HG03060 (cell line): Measurements from ENCODE around the gene MC1R.

Source experiments
- ATAC-seq: cut with Tn5 transposase; IDR thresholded peaks from one replicate; pipeline ENCODE4 v1.9.1; 2021; ENCODE audit warnings: low read depth, moderate number of reproducible peaks; ENCODE audit not compliant: unreplicated experiment

Gene MC1R

DNA sequence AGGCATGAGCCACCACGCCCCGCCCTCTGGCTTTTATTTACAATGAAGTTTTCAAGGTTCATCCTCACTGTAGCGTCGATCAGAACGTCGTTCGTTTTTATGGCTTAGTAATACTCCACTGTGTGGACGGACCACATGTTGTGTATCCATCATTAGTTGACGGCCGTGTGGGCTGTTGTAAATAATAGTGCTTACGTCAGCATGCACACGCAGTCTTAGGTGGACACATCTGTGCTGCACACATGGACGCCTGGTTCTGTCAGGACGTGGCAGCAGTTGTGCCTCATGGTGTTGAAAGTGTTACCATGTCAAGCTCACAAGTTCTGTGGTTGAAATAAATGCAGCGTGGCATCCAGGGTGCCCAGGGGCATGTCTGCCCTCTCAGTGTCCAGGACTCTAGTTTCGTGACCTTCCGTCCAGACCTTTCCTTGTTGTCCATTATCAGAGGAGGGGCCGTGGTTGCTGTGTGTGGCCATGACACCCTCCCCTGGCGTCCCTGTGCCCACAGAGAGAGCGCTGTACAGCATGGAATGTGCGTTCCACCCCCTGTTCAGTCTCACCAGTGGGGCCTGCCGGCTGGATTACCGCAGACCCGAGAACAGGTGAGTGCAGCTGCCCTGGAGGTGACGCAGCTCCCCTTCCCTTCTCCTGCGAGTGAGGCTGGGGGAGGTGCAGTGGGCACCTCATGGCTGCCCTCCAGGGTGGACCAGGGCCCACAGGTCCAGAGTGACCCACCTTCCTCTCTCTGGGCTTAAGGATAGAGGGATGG lies 23.0 kb upstream of the MC1R start:
- ATAC-seq: no peak

- ATAC-seq: no peak
Observed at GRCh38 chr16:89897204-89897603, 21.5 kb upstream of the MC1R start.

DNA sequence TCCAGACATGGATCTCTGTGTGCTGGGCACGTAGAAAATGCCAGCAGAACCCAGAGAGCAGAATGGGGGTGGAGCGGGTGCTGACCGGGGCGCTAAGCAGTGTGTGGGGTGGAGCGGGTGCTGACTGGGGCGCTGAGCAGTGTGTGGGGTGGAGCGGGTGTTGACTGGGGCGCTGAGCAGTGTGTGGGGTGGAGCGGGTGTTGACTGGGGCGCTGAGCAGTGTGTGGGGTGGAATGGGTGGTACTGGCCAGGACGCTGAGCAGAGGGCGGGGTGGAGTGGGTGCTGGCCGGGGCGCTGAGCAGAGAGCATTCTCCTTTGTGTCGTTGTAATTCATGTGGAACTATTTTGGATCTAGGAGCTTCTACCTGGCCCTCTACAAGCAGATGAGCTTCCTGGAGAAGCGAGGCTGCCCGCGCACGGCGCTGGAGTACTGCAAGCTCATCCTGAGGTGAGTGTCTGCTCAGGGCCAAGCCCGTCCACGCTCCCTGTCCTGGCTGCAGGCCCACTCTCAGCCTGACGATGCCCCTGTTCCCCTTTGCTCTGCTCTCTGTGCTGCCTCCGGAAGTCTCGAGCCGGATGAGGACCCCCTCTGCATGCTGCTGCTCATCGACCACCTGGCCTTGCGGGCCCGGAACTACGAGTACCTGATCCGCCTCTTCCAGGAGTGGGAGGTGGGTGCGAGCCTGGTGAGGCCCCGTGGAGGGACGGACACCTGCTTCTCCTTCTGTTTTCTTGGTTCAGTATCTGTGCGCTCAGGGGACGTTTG lies 20.3 kb upstream of the MC1R start:
- ATAC-seq: no peak

DNA sequence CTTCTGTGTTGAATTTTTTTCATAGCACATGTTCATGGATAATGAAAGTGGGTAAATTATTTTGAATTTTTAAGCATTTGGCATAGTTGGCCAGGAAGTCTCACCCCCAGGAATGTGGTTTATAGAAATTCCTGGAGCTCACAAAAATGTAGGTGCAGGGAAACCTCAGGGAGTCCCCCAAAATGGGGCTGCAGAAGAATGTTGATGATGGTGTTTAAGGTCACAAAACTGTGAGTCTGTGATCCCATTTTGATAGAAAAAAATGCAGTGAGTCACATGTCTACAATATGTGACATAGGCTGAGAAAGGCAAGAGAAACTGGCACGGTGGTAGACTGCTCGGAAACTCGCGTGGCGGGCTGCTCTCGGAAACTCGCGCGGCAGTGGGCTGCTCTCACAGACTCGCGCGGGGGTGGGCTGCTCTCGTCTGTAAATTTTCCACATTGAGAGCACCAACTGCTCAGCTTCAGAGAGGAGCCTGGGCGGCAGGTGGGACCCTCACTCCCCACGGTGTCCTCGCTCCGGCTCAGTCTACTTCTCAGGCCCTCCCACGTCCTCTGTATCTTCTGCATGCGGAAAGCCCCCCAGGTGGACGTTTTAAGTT lies 18.7 kb upstream of the MC1R start:
- ATAC-seq: no peak

GRCh38 chr16:89900885-89901284 lies 17.8 kb upstream of the MC1R start:
- no peak for ATAC-seq

DNA sequence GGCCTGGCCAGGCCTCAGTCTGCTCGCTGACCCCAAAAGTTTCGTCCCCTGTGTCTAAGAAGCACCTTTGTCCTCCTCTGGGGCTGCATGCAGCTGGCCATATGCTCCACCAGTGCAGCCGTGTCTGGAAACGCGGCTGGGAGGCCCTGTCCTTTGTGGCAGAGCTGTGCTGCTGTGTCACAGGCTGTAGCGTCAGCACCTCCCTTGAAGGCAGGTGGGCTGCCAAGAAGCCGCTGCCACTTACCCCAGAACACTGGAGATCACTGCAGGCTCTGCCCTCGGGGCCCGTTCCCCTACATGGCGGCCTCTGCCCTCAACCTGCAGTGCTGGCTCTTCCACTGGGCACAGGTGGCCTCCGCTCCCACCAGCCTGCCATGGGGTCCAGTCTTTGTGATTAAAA lies 15.7 kb upstream of the MC1R start:
- ATAC-seq: no peak

GRCh38 chr16:89903908-89904515 lies 14.7 kb upstream of the MC1R start:
- ATAC-seq: no peak

- ATAC-seq: no peak
Observed at GRCh38 chr16:89904606-89905510, 13.8 kb upstream of the MC1R start.

DNA sequence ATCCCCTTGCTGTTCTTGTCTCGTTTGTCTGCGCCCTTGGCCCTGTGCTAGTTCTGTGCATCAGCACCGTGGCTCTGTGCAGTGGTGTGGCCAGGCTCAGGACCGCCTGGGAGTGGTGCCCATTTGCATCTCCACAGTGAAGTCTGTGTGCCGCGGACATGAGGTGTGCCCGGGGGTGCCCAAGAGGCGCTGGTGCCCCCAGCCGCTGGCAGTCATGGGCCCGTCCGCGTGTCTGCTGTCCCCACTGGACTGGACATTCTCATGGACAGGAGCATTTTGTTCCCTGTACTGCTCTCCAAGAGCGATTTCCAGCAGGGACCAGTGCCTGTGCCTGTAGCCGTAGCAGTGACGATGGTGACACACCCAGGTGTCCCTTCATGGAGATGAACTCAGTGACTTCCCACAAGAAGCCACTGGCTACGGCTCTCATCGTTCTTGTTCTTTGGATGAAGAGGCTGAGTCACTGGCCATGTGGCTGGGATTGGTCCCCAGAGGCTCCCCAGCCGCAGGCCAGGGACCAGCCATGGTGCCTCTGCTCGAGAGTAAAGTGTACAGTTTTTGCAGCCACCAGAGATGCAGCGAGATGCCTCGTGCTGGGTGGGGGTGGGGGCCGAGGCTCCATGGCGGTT lies 13.0 kb upstream of the MC1R start:
- ATAC-seq: no peak

DNA sequence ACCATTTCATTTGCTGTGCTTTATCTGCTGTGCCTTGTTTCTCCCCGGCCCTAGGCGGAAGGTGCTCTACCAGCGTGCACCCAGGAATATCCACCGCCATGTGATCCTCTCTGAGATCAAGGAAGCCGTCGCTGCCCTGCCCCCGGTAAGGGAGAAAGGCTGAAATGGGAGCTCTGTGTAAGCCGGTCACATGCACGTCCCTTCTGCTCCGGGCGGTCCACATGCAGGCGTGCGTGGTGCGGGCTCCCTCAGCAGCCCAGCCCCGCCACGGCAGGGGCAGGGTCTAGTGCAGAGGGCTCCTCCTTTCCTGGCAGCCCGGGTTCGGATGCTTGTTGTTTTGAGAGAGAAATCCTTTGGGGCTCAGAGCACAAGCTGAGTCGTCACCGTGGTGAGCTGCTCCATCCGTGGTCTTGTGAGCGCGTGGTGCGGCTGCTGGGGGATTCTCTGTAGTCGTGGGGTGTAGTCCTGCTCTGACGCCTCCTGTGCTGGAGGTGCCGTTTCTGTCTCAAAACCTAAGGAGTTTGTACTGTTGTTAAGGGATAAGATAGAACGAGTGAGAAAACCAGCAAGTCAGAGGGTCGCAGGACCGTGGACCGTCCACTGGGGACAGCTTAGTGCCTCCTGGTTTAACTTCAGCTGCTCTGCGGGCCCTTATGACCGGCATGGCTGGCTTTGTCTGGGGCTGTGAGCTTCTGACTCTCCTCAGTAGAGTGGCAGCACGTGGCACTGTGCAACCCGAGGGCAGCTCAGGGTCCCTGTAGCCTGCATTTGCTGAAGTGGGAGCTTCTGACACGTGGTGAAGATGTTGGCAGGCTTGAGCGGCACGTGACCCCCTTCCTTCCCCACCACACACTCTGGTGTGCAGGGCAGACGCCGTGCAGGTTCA lies 12.3 kb upstream of the MC1R start:
- no peak for ATAC-seq

DNA sequence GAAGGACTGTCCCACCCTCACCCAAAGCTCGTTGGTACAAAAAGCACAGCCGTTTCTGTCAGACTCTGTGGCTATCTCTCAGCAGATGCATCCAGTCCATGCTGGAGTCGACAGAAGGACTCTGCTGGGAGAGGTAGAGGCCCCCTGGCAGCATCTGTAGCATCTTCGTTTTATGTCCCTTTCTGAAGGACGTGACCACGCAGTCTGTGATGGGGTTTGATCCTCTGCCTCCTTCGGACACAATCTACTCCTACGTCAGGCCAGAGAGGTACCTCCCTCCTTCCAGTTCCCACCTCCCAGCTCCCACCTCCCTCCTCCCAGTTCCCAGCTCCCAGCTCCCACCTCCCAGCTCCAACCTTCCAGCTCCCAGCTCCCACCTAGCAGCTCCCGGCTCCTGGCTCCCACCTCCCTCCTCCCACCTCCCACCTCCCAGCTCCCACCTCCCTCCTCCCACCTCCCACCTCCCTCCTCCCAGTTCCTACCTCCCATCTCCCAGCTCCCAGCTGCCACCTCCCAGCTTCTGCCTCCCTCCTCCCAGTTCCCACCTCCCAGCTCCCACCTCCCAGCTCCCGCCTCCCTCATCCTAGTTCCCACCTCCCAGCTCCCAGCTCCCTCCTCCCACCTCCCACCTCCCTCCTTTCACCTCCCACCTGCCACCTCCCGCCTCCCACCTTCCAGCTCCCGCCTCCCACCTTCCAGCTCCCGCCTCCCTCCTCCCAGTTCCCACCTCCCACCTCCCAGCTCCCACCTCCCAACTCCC lies 11.4 kb upstream of the MC1R start:
- ATAC-seq: no peak

- ATAC-seq: no peak
Observed at GRCh38 chr16:89908236-89908635, 10.4 kb upstream of the MC1R start.

DNA sequence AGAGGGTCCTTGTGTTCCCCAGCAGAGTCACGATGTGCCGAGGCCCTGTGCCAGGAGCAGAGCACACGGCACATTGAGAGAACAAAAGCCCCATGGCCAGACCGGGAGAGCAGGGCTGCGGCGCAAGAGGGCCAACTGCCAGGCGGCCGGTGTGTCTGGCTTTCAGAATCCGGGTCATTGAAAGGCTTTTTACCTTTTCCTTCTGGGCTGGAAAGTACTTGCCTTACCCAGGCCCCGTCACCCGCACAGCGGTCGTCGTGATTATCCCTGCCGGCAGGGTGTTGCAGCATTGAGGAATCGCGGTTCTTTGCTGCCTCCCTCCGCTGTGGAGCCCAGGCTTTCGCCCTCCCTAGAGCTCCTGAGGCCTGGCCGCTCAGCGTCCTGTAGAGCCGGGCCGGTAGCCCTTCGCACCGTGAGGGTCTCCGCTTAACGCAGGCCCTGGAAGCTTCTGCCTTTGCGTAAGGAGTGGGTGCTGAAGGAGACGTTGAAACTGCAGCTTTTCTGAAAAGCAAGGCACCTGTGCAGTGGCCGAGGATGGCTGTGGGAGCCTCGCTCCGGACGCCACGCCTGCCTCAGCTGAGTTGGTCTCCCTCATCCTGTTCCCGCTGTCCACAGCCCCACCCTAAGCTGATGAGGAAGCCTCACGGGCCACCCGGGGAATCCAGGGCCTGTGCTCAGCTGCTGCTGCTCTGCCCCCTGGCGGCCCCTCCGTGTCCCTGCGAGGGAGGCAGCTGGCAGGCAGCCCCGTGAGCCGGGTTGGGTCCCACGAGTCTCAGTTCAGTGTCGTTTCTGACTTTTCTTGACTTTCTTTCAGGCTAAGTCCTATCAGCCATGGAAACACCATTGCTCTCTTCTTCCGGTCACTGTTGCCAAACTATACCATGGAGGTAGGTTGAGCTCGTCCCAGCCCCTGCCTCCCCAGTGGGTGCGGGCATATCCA lies 8.6 kb upstream of the MC1R start:
- no peak for ATAC-seq

GRCh38 chr16:89910717-89911354 lies 7.8 kb upstream of the MC1R start:
- ATAC-seq: no peak

- no peak for ATAC-seq
Observed at GRCh38 chr16:89911375-89911774, 7.3 kb upstream of the MC1R start.

- ATAC-seq: no peak
Observed at GRCh38 chr16:89912143-89912542, 6.5 kb upstream of the MC1R start.

DNA sequence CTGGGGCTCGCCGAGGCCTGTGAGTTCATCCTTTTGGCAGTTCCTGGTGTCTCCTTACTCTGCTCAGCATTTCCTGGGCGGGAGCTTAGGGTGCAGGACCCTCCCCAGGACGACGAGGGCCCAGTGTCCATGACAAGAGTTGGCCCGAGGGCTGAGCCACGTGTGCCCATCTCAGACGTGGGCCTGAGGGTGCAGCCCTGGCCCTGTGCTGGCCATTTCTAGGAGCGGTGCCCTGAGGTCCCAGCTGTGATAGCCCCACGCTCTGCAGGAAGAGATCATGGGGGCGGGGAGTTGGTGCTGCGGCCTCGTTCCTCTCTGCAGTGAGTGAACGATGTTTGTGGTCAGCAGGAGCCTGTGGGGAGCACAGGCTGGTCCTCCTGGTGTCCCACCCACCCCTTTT lies 6.0 kb upstream of the MC1R start:
- no peak for ATAC-seq
